Middle frontal gyrus (tissue), 1 donor: Measurements from ENCODE around the gene LHFPL6.

ENCODE experiments used
- DNase-seq: peaks from one replicate; pipeline ENCODE4 v3.0.0-alpha.2; 2015; ENCODE audit warnings: low spot score; ENCODE audit errors: extremely low spot score

The LHFPL6 gene

GRCh38 chr13:39556866-39557265, 46.1 kb downstream of the LHFPL6 start:
- DNase-seq: no peak

- no peak for DNase-seq
Observed at GRCh38 chr13:39554371-39554770, 48.6 kb downstream of the LHFPL6 start.

GRCh38 chr13:39552246-39552645, 50.7 kb downstream of the LHFPL6 start:
- DNase-seq: no peak

GRCh38 chr13:39550931-39551330, 52.1 kb downstream of the LHFPL6 start:
- DNase-seq: no peak

GRCh38 chr13:39547108-39547507, 55.9 kb downstream of the LHFPL6 start:
- no peak for DNase-seq

- no peak for DNase-seq
Observed at GRCh38 chr13:39542361-39542760, 60.6 kb downstream of the LHFPL6 start.

GRCh38 chr13:39540929-39541605, 61.9 kb downstream of the LHFPL6 start:
- DNase-seq: no peak

GRCh38 chr13:39538816-39539790, 63.9 kb downstream of the LHFPL6 start:
- no peak for DNase-seq

- no peak for DNase-seq
Observed at GRCh38 chr13:39536906-39537305, 66.1 kb downstream of the LHFPL6 start.

GRCh38 chr13:39536274-39536673, 66.7 kb downstream of the LHFPL6 start:
- no peak for DNase-seq

- no peak for DNase-seq
Observed at GRCh38 chr13:39533651-39534150, 69.3 kb downstream of the LHFPL6 start.

- DNase-seq: no peak
Observed at GRCh38 chr13:39531646-39532045, 71.3 kb downstream of the LHFPL6 start.

- DNase-seq: no peak
Observed at GRCh38 chr13:39530916-39531315, 72.1 kb downstream of the LHFPL6 start.

- DNase-seq: no peak
Observed at GRCh38 chr13:39528661-39528980, 74.4 kb downstream of the LHFPL6 start.

- peak; percentile 37 for DNase-seq
Observed at GRCh38 chr13:39527961-39528660, 74.9 kb downstream of the LHFPL6 start.

- DNase-seq: no peak
Observed at GRCh38 chr13:39527301-39527700, 75.7 kb downstream of the LHFPL6 start.

GRCh38 chr13:39526499-39526898, 76.5 kb downstream of the LHFPL6 start:
- DNase-seq: no peak

GRCh38 chr13:39525506-39525905, 77.5 kb downstream of the LHFPL6 start:
- DNase-seq: no peak

GRCh38 chr13:39524795-39525194, 78.2 kb downstream of the LHFPL6 start:
- no peak for DNase-seq

- DNase-seq: no peak
Observed at GRCh38 chr13:39522329-39522728, 80.7 kb downstream of the LHFPL6 start.

GRCh38 chr13:39521701-39522100, 81.3 kb downstream of the LHFPL6 start:
- DNase-seq: no peak

GRCh38 chr13:39516096-39516495, 86.9 kb downstream of the LHFPL6 start:
- DNase-seq: no peak
